ENCODE data around the gene ERCC8.
"Not testable (repeated sequence)": the region's sequence is repeated elsewhere in the genome, so short reads cannot be mapped to it uniquely, and the experiment has no call there.

The ERCC8 gene

DNA sequence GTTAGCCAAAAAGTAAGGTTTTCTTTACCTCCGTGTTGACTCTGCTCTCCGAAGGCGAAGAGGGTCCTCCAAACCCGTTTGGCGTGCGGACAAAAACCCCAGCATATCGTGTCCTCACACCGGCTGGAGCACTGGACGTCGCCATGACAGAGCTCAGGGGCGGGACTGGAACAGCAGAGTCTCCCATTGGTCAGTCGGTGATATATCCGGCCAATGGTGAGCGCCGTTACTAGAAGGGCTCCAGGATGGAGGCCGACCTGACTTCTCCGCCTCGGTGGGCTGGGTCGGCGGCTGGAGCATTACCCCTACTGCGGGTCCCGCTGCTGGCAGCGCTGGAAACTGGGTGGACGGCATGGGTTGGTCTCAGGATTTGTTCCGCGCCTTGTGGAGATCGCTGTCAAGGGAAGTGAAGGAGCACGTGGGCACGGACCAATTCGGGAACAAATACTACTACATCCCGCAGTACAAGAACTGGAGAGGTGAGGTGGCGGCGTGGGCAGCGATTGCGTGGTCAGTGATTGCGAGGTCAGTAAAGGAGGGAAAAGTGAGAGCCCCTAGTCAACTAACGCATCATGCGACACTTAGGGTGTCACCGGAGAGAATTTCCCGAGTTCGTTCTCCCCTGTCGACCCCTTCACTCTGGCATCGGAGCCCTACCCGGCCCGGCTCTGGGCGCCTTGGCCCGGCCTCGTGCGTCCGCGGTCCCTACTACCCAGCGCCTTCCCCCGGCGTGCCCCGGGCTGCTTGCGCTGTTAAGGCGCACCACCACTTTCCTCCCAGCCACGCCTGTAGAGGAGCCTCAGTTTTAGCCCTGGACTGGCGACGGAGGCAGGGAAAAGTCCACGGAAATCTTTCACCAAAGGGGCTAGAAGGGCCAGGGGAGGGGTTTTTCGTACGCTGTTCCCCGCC, at the start of gene ERCC8, which contains the start of gene NDUFAF2:
Gene ERCC8 (minus strand): TSS at position 167 of the 909 bp plus-strand sequence. CDS start 62 bp downstream, at position 105.
Gene NDUFAF2 (plus strand): TSS at position 302 of the 909 bp plus-strand sequence. CDS start 51 bp downstream, at position 353.
- peak; percentile 96 for DNase-seq

GRCh38 chr5:60993875-60994571, 49.2 kb upstream of the ERCC8 start:
- no peak for DNase-seq

DNA sequence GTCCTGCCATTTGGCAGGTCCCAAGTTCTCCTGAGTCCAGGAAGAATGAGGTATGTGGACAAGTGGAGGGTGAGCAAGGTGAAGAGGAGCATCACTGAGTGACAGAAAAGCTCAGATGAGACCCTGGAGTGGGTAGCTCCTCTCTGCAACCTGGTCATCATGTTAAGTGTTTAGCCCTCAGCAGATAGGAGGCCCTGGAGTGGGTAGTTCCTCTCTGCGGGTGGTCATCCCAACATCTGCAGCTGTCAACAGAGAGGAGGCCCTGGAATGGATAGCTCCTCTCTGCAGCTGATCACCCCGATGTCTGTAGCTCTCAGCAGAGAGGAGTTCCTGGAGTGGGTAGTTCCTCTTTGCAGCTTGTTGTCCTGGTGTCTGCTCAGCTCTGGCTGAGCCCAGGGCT, 48.6 kb upstream of the ERCC8 start:
- DNase-seq: no peak

- DNase-seq: no peak
Observed at GRCh38 chr5:60992871-60993270, 48.0 kb upstream of the ERCC8 start.

DNA sequence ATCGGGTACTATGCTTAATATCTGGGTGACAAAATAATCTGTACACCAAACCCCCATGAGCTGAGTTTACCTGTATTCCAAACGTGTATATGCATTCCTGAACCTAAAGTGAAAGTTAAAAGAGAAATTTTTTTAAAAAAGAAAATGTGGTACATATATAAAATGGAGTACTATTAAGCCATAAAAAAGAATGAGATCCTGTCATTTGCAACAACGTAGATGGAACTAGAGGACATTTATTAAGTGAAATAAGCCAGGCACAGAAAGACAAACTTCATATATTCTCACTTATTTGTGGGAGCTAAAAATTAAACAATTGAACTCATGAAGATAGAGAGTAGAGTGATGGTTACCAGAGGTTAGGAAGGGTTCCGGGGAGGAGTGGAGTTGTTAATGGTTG, 44.9 kb upstream of the ERCC8 start:
- DNase-seq: no peak

GRCh38 chr5:60982127-60982526, 37.3 kb upstream of the ERCC8 start:
- not testable (repeated sequence) for DNase-seq

DNA sequence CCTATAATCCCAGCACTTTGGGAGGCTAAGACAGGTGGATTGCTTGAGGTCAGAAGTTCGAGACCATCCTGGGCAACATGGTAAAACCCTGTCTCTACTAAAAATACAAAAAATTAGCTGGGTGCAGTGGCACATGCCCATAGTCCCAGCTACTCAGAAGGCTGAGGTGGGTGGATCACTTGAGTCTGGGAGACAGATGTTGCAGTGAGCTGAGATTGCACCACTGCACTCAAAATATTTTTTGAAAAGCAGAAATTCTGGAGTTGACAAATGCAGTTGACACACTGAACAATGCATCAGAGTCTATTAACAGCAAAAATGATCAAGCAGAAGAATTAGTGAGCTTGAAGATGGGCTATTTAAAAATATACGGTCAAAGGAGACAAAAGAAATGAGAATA, 35.6 kb upstream of the ERCC8 start:
- DNase-seq: no peak

DNA sequence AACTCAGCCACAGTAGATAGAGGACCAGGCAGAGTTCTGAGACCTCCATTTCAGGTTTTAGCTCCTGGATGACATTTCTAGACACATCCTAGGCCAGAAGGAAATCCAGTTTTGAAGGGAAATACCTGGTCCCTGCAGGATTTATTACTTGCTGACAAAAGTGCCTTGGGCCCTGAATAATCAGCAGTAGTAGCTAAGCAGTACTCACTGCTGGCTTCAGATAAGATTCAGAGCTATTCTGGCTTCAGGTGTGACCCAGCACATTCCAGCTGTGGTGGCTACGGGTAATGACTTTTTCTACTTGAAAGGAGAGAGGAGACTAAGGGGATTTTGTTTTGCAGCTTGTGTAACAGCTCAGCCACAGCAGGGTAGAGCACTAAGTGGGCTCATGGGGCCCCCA, 34.1 kb upstream of the ERCC8 start:
- no peak for DNase-seq

GRCh38 chr5:60977956-60978737, 33.3 kb upstream of the ERCC8 start:
- DNase-seq: no peak

DNA sequence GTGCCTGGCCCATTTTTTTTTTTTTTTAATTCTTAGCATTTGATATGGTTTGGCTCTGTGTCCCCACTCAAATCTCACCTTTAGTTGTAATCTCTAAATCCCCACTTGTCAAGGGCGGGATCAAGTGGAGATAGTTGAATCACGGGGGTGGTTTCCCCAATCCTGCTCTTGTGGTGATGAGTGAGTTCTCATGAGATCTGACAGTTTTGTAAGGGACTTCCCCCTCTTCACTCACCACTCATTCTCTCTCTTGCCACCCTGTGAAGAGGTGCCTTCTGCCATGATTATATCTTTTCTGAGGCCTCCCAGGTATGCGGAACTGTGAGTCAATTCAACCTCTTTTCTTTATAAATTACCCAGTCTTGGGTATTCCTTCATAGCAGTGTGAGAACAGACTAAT, 27.4 kb upstream of the ERCC8 start:
- no peak for DNase-seq

DNA sequence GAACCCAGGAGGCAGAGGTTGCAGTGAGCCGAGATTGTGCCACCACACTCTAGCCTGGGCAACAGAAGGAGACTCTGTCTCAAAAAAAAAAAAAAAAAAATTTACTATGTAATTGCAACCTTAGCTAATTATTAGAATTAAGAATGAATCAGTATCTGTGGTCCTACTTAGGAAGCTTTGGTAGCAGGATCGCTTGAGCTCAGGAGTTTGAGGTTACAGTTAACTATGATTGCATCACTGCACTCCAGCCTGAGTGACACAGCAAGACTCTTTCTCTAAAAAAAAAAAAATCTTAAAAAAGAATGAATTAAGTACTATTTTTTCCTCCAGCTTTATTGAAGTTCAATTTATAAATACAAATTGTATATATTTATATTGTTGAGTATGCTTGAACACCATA, 16.8 kb upstream of the ERCC8 start:
- no peak for DNase-seq

DNA sequence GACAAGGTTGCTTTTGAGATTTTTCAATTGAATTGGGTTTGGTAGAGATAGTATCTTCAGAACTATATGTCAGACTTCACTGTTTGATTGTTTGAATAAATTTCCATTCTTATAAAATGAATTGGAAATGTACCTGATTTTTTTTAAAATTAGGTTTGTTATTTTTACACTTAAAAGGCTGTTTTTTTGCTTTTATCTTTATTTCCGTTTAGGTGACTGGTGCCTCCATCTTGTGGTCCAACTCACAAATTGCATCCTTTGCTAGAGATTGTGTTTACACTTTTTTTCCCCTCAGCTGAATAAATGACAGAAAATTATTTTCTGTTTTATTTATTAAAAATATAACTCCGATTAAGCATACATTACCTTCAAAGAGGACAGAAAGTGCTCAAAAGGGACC, 15.7 kb upstream of the ERCC8 start:
- DNase-seq: peak; percentile 5

DNA sequence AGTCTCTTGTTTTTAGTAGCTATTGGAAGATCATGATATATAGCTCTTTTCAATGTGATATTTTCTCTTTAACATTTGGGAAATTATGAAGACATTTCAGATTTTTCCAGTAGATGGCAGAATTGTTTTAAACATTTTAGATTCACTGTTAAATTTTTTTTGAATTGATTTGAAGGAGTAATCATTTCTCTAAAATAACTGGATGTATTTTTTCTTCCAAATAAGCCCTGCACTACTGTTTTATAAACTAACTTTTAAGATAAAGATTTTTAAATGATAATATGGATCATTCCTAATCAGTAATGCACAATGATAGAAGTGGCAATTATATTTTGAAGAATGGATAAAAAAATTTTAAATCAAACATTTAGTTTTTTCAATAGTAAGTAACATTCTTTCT, 14.3 kb upstream of the ERCC8 start:
- peak; percentile 36 for DNase-seq

DNA sequence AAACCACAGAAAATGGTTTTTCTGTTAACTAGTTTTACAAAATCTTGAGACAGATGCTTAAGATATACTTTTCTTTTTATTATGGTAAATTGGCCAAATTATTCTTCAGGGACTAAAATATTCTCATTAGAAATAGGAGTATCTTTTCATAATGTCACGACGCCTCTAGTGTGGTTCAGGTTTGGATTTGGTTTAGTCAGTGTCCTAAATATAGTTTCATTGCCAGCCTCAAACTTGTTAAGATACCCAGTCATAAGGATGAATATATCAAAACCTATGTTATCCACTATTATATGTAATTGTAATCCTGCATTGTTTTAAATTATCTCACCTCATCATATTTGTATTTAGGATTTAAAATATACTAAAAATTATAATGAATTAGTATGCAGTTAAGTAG, 13.8 kb upstream of the ERCC8 start:
- no peak for DNase-seq

DNA sequence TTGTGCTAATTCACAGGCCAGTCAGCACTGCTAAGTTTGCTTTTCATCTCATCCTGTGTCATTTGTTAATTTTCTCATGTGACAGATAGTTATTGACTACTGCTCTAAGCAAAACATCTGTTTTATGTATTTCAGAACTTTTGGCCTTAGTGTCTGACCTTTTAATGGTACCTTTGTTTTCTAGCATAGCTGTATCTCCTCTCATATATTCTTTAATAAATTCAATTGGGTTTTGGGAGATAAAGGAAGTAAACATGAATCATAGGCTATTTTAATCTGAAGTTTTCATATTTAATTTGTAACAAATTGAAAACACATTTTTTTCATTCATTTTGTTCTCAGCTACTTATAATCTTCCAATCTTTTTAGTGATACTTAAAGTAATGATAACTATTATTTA, 13.2 kb upstream of the ERCC8 start:
- no peak for DNase-seq

DNA sequence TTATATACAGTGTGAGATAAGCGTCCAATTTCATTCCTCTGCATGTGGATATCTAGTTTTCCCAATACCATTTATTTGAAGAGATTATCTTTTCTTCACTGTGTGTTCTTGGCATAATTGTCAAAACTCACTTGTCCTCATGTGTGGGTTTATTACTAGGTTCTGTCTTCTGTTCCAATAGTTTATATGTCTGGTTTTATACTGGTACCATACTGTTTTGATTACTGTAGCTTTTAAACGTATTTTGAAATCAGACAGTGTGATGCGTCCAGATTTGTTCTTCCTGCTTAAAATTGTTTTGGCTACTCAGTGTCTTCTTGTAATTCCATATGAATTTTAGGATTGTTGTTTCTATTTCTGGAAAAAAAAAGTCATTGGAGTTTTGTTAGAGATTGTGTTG, 10.4 kb upstream of the ERCC8 start:
- DNase-seq: no peak

DNA sequence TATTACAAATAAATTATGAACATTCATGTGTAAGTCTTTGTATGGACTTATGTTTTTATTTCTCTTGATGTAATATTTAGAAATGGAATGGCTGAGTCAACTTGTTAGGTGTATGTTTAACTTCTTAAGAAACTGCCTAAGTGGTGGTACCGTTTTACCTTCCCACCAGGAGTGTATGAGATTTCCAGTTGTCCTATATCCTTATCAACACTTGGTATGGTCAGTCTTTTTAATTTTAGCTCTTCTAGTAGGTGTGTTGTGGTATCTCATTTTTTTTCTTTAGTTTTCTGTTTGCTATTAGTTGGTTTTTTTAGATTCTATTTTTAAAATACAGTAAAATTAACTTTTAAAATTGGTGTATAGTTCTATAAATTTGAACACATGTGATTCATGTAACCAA, 3.9 kb upstream of the ERCC8 start:
- no peak for DNase-seq

DNA sequence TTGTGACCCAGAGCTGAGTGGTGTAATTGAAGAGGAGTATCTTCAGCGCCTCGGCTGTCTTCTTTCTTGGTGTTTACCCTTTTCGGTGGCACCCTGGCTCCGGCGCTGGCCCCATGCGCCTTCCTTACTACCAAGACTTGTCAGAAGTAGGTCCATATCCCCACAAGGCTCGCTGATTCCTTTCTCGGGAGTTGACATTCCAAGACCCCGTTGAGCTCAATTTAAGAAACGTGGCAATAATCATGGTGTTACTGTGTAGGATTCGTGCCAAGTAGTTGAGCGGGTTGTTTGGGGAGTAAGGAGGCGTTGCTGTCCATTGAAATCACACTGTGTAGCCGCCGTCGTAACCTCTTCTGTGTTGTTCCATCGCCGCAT, 930 bp upstream of the ERCC8 start:
- DNase-seq: peak; percentile 28

DNA sequence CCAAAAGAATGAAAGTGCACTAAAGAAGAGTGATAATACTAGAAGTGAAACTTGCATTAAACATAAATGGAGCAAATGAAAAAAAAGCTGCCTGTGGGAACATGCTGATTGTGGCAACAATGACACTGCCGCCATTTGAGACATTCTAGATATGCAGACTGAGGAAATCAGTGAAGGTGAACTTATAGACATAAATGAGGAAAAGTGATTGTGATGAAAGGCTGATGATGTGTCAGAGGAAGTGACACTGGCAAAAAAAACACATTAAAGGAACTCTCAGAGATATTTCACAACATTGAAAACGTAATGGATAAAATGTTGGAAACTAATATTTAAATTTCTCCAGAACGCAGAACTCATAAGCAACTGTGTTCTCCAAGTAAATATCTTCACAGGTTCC, 1.2 kb downstream of the ERCC8 start:
- no peak for DNase-seq

DNA sequence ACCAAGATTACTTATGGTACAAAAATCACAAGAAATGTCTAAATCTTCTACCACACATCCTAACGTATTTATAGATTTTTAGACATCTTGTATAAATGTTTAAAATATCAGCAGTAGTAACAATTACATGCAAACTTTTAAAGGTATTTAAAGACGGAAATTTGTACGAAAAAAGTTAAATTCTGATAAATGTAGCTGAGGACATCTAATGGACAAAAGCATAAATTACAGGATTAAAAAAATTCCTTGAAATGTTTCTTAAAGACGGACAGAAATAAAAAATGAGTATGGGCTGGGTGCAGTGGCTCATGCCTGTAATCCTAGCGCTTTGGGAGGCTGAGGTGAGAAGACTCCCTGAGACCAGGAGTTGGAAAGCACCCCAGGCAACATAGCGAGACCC, 15.8 kb downstream of the ERCC8 start:
- DNase-seq: no peak

DNA sequence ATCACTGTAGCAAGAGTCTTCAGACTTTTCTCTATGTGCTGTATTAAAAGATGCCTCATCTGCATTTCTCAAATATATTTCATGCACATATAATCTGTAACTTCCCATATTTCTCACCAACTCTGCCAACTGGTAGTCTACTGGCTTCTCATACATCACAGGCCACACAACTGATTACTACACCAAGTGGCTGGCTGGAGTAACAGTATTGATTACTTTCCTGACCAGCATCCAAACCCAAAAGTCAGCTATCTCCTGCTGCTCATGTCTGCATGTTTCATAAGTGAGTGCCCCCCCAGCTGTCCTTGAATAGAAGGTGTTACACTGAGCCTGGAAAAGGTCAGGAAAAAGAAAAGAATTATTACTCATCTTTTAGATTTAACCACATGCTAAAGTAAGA, 17.4 kb downstream of the ERCC8 start:
- DNase-seq: no peak

DNA sequence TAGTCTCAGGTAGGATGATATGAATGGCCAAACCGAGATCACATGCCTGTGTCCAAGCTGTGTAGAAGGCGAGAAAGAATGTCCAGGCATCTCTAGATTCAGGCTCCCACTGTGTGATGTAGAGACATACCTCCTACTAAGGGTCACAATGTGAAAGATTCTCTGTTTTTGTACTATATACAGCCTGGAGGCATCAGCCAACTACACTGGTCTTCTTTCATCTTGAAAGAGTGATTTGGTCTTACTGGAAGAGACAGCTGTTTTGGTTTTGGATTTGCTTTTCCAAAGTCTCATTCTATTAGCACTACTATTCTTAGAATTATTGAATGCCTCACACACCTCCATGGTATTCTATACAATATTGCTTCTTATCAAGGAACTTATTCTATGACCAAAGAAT, 26.4 kb downstream of the ERCC8 start:
- DNase-seq: no peak

DNA sequence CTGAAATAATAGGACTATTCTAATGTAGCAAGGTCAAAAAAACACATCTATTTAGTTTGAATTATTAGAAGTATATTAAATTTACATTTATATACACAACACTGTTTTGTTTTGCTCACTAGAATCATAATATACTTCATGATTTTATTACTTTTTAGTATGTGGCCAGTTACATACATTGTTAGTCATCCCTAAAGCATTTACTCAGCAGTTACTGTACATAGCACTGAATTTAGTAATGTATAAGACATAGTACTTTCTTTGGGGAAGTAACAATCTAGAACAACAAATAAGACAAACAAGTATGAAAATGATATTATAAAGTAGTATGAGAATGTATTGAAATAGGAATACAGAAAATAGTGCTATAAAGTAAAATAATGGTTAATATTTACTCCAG, 28.2 kb downstream of the ERCC8 start:
- DNase-seq: no peak

DNA sequence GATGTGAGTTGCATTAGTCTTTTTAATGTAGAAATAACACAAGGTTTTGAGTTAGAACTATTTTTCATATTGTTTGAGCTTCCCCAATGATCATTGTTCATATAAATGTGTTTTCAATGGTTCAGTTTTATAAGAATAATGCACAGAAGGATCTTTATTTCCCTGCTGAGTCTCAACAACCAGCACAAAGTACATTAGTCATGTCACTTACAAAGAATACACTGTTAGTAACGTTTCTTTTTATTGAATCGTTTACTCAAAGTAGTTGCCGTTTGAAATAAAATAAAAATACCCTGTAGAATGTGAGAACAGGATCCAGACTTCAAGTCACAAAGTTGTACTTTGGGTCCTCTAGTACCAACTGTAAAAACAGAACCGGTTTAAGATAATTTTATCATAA, 41.5 kb downstream of the ERCC8 start:
- DNase-seq: no peak
